ENCODE data around the gene KCTD5.
A peak's percentile ranks its signal among the peaks of the same experiment; 100 is the strongest.
"Not testable (repeated sequence)": the region's sequence is repeated elsewhere in the genome, so short reads cannot be mapped to it uniquely, and the experiment has no call there.

The KCTD5 gene

DNA sequence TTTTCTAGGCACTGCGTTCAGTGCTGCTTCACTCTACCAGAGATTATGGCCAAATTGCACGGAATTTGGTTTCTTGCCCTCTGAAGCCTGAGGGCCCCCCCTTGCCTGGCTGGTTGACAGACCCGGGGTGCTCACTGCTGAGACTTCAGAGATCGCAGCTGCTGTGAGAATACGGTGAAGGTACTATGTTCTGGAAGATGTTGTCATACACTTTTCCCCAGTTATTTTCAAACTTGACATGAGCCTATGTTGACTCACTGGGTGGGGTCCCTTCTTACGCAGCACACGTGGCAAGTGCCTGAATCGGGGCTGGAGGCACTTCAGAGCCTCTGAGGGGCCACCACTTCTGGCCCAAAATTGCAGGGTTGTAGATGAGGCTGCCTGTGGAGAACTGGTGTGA, 2.0 kb upstream of the KCTD5 start:
- H3K27ac Mint-ChIP-seq; DNase-seq (ENCODE audit: low spot score); H3K27me3 Mint-ChIP-seq (ENCODE audit: low read depth); H3K9me3 Mint-ChIP-seq; H3K4me3 Mint-ChIP-seq: not testable (repeated sequence)
- peaks cover 11% of the 10 kb centered on the region for H3K36me3 Mint-ChIP-seq (ENCODE audit: low read depth)
- peaks cover 11% of the 10 kb centered on the region for H3K4me1 Mint-ChIP-seq (ENCODE audit: low read depth)

DNA sequence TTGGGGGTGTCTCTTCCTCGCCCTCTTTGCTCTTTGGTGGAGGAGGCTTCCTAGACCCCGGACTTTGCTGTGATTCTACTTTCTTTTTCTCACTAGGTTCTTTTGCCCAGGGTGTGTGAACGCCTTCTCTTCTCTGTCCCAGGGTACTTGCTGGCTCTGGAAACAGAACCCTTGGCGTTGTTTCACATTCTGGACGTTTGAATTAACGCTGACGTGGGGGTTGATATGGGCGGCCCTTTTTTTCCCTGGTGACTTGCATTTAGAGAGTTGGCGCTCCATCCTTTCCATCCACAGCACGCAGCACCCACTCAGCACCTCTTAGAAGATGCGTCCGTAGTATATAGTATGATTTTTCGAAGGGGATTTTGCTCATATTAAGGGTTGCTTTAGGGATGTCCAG, 718 bp downstream of the KCTD5 start:
- H3K36me3 Mint-ChIP-seq (ENCODE audit: low read depth): peaks cover 11% of the 10 kb centered on the region
- not testable (repeated sequence) for H3K9me3 Mint-ChIP-seq; H3K27me3 Mint-ChIP-seq (ENCODE audit: low read depth); DNase-seq (ENCODE audit: low spot score)
- peak overlapping the region; percentile 85 for H3K27ac Mint-ChIP-seq
- H3K4me3 Mint-ChIP-seq: peak overlapping the region; percentile 89
- peaks cover 22% of the 10 kb centered on the region for H3K4me1 Mint-ChIP-seq (ENCODE audit: low read depth)

GRCh38 chr16:2686075-2686474, 3.8 kb downstream of the KCTD5 start:
- H3K36me3 Mint-ChIP-seq (ENCODE audit: low read depth); H3K4me3 Mint-ChIP-seq; H3K27ac Mint-ChIP-seq; H3K27me3 Mint-ChIP-seq (ENCODE audit: low read depth); H3K9me3 Mint-ChIP-seq; DNase-seq (ENCODE audit: low spot score): not testable (repeated sequence)
- H3K4me1 Mint-ChIP-seq (ENCODE audit: low read depth): peaks cover 21% of the 10 kb centered on the region

GRCh38 chr16:2686912-2687507, 4.7 kb downstream of the KCTD5 start:
- DNase-seq (ENCODE audit: low spot score): peak; percentile 44
- Mint-ChIP-seq H3K36me3 (ENCODE audit: low read depth) (peaks cover 10% of the 10 kb centered on the region), H3K9me3 (no peaks in the 10 kb centered on the region), H3K4me3 (peak overlapping the region; percentile 84), H3K27me3 (ENCODE audit: low read depth) (no peaks in the 10 kb centered on the region), H3K27ac (peak overlapping the region; percentile 86), H3K4me1 (ENCODE audit: low read depth) (peaks cover 20% of the 10 kb centered on the region)

DNA sequence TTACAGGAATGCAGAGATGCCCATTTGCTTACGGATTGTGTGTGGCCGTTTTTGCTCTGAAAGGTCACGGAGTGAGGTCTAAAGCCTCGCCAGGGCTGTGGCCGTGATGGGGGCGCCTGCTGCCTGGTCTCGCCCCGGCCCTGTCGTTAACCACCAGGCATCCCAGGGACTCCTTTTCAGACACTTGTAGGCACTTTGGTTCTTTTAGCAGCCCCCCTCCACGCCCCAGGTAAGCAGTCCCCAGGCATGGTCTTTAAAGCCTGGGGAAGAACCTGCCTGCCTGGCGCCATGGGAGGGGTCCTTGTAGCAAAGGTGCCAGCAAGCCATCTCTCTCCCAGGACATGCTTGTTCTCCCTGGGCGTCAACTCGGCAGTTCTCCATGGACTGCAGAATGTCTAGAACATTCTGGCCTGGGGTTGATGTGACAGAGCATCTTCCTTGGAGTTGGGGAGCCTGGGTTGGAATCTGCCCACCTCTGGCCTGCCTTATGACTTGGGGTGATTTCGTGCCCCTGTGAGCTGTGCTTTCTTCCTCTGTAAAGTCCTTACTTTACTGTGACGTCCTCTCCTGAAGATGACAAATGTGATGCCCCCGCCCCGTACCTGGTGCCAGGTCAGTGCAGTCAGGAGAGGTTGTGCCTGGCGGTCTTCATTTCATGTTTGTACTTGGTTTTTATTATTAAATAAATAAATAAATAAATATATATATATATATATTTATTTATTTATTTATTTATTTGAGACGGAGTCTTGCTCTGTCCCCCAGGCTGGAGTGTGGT, 5.4 kb downstream of the KCTD5 start:
- no peaks in the 10 kb centered on the region for H3K9me3 Mint-ChIP-seq
- H3K4me1 Mint-ChIP-seq (ENCODE audit: low read depth): peaks cover 17% of the 10 kb centered on the region
- no peak for DNase-seq (ENCODE audit: low spot score)
- H3K36me3 Mint-ChIP-seq (ENCODE audit: low read depth): peaks cover 7% of the 10 kb centered on the region
- H3K27ac Mint-ChIP-seq: peak overlapping the region; percentile 86
- no peaks in the 10 kb centered on the region for H3K27me3 Mint-ChIP-seq (ENCODE audit: low read depth)
- peak overlapping the region; percentile 84 for H3K4me3 Mint-ChIP-seq

GRCh38 chr16:2689422-2689821, 7.1 kb downstream of the KCTD5 start:
- H3K36me3 Mint-ChIP-seq (ENCODE audit: low read depth); H3K9me3 Mint-ChIP-seq; H3K27me3 Mint-ChIP-seq (ENCODE audit: low read depth); DNase-seq (ENCODE audit: low spot score); H3K4me3 Mint-ChIP-seq; H3K27ac Mint-ChIP-seq: not testable (repeated sequence)
- peaks cover 17% of the 10 kb centered on the region for H3K4me1 Mint-ChIP-seq (ENCODE audit: low read depth)

- Mint-ChIP-seq H3K4me1 (ENCODE audit: low read depth) (peaks cover 15% of the 10 kb centered on the region), H3K27ac (no peak overlapping the region), H3K27me3 (ENCODE audit: low read depth) (no peaks in the 10 kb centered on the region), H3K4me3 (no peak overlapping the region), H3K9me3 (no peaks in the 10 kb centered on the region), H3K36me3 (ENCODE audit: low read depth) (peaks cover 5% of the 10 kb centered on the region)
- DNase-seq (ENCODE audit: low spot score): no peak
These were observed 7.9 kb downstream of the KCTD5 start for GRCh38 chr16:2689968-2690801.

- DNase-seq (ENCODE audit: low spot score): no peak
- no peak overlapping the region for H3K4me3 Mint-ChIP-seq
These were observed 8.5 kb downstream of the KCTD5 start for GRCh38 chr16:2690852-2691251.

GRCh38 chr16:2691491-2692248, 9.3 kb downstream of the KCTD5 start:
- Mint-ChIP-seq H3K4me3 (no peak overlapping the region), H3K36me3 (ENCODE audit: low read depth) (peaks cover 5% of the 10 kb centered on the region), H3K27ac (no peak overlapping the region)

More at GRCh38 chr16:2690852-2691251, 8.5 kb downstream of the KCTD5 start:
- H3K27ac Mint-ChIP-seq: no peak overlapping the region
- no peaks in the 10 kb centered on the region for H3K27me3 Mint-ChIP-seq (ENCODE audit: low read depth)
- no peaks in the 10 kb centered on the region for H3K9me3 Mint-ChIP-seq
- H3K4me1 Mint-ChIP-seq (ENCODE audit: low read depth): peaks cover 13% of the 10 kb centered on the region
- H3K36me3 Mint-ChIP-seq (ENCODE audit: low read depth): peaks cover 5% of the 10 kb centered on the region

DNA sequence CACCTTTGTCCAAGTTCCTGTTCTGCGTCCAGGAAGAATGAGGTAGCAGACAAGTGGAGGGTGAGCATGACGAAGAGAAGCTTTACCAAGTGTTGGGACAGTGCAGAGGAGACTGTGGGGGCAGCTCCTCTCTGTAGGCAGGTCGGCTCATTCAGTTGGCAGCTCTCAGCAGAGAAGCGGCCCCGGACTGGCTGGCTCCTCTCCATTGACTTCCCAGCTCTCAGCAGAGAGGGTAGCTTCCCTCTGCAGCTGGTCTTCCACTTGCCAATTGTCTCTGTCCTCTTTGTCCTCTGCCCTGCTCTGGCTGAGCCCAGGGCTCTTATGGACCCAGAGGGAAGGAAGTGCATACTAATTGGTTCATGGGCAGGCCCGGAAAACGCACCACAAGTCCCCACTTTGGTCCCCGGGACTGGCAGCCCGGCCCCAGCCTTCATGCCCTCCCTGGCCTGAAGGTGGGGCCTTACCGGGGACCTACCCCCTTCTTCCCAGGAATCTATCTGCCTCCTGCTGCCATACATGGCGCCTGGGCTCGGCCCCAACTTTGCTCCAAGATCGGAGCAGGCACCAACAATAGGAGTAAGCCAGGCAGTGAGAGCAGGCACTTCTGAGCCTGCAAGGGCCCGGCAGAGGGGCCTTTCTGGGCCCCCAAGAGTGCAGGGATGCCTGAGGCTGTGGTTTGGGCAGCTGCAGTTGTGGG, 10.1 kb downstream of the KCTD5 start:
- no peaks in the 10 kb centered on the region for H3K27me3 Mint-ChIP-seq (ENCODE audit: low read depth)
- peaks cover 5% of the 10 kb centered on the region for H3K36me3 Mint-ChIP-seq (ENCODE audit: low read depth)
- H3K9me3 Mint-ChIP-seq: no peaks in the 10 kb centered on the region
- no peak overlapping the region for H3K4me3 Mint-ChIP-seq
- peaks cover 5% of the 10 kb centered on the region for H3K4me1 Mint-ChIP-seq (ENCODE audit: low read depth)
- no peak for DNase-seq (ENCODE audit: low spot score)
- H3K27ac Mint-ChIP-seq: no peak overlapping the region

More at GRCh38 chr16:2691491-2692248, 9.3 kb downstream of the KCTD5 start:
- no peaks in the 10 kb centered on the region for H3K9me3 Mint-ChIP-seq
- DNase-seq (ENCODE audit: low spot score): no peak
- peaks cover 12% of the 10 kb centered on the region for H3K4me1 Mint-ChIP-seq (ENCODE audit: low read depth)
- no peaks in the 10 kb centered on the region for H3K27me3 Mint-ChIP-seq (ENCODE audit: low read depth)

DNA sequence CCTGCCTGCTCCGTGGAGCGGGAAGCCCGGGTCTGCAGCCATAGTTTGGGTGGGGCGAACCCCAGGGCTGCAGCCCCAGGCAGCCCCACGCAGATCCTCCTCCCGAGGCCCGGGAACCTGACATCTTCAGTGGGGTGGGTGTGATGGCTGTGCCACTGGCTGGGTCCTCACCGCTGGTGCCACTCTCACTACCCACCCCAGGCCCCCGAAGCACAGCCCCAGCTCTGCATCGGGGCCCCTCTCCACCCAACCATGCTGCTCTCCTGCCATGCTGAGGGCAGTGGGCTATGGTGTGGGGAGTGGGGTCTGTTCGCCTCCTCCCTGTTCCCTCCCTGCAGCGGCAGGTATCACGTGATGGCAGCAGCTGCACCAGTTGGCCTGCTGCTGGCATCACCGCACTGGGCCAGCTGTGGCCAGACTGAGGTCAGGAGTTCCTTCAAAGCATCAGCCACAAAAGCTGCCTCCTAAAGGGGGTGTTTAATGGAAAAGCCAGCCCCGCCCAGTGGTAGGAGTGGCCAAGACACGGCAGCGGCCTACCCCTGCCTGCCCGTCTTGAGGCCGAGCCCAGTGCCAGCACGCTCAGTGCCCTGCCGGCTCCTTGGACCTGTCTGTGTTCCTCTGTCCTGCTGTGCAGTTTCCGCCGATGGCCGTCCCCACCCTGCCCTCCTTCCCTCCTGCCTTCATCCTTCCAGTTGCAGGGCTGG, 10.8 kb downstream of the KCTD5 start:
- Mint-ChIP-seq H3K27ac (no peak overlapping the region), H3K9me3 (no peaks in the 10 kb centered on the region), H3K4me1 (ENCODE audit: low read depth) (peaks cover 2% of the 10 kb centered on the region), H3K4me3 (no peak overlapping the region), H3K36me3 (ENCODE audit: low read depth) (peaks cover 7% of the 10 kb centered on the region), H3K27me3 (ENCODE audit: low read depth) (no peaks in the 10 kb centered on the region)
- no peak for DNase-seq (ENCODE audit: low spot score)

DNA sequence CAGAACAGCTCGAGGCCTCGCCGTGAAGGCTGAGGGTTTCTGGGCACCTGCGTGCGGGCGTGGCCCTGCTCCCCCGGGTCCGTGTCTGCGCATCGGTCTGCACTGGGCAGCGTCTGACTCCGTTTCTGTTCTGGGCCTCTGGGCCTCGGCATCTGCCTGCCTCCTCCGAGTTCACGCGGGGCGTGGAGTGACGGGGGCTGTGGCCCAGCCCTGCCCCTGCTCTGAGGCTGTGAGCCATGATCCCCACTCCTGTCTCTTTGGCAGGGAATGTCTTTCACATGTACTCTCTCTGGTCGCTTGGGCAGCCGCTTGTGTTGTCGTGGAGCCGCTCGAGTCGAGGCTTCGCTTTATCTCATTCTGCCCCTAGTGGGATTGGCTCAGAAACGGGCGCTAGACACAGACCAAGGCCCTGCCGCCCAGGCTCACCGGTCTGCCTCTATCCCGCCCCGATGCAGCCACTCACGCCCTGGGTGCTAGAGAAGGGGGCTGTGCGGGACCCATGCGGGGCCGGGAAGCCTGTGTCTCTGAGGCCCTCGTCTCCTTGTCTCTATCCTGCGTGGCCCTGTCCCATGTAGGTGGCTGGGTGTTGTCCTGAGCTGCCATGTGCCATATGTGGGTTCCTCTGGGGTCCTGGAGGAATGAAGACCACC, 14.4 kb downstream of the KCTD5 start:
- DNase-seq (ENCODE audit: low spot score); H3K27ac Mint-ChIP-seq; H3K4me3 Mint-ChIP-seq; H3K27me3 Mint-ChIP-seq (ENCODE audit: low read depth); H3K36me3 Mint-ChIP-seq (ENCODE audit: low read depth); H3K9me3 Mint-ChIP-seq; H3K4me1 Mint-ChIP-seq (ENCODE audit: low read depth): not testable (repeated sequence)

Measured in T-helper 2 cell treated with Interferon-gamma antibody and Interleukin-4, amounts not matched to agents 5 μg/mL and 100 μg/mL, for 36 hours (primary cell).